PC-9 (cell line): ENCODE measurements around the gene TMED4. TPM values are rescaled to one million over a fixed set of nuclear protein-coding genes. Genes with fewer than 3 reads are reported as not detected.

Experiments used
- BruUV-seq: library from RNA; stranded (reverse); fragments of 400-500 nt; replicated peaks from 2 replicates; lab custom pipeline; 2021; lab: Mats Ljungman, UMichigan
- CTCF ChIA-PET: fragments of 300-600 bp; sonication (Branson Sonifier 250); formaldehyde crosslinking; loops from one replicate; lab custom pipeline; 2022; ENCODE audit warnings: antibody characterized with exemption; lab: Charles Lee
- POLR2A ChIA-PET: fragments of 300-600 bp; sonication (Branson Sonifier 250); formaldehyde crosslinking; loops from one replicate; lab custom pipeline; 2022; ENCODE audit warnings: antibody characterized with exemption; ENCODE audit not compliant: unreplicated experiment; lab: Charles Lee
- DNase-seq, 2 experiments: peaks; one replicate each; pipeline versions ENCODE4 v3.0.0 to v3.0.0-alpha.2; 2015 to 2022; ENCODE audit warnings: mixed read lengths in 1 of 2
- H2AFZ ChIP-seq: fragments of 200-600 bp; sonication (generic); 2 replicates; pipeline ENCODE4 v1.8.1; 2017; ENCODE audit warnings: antibody characterized with exemption
- H3F3A ChIP-seq: fragments of 200-600 bp; sonication (generic); 2 replicates; pipeline ENCODE4 v1.8.1; 2017; ENCODE audit warnings: antibody characterized with exemption, mild to moderate bottlenecking, low read depth; ENCODE audit not compliant: insufficient read depth
- H3K27ac ChIP-seq: fragments of 200-600 bp; sonication (generic); 2 replicates; pipeline ENCODE4 v1.6.1; 2016; ENCODE audit warnings: mixed run types
- H3K27me3 ChIP-seq: fragments of 200-600 bp; sonication (generic); 2 replicates; pipeline ENCODE4 v1.6.1; 2016; ENCODE audit warnings: low read depth, mixed run types; ENCODE audit not compliant: insufficient read depth
- H3K36me3 ChIP-seq: fragments of 200-600 bp; sonication (generic); 2 replicates; pipeline ENCODE4 v1.6.1; 2016; ENCODE audit warnings: low read depth, mixed run types
- H3K4me1 ChIP-seq: fragments of 200-600 bp; sonication (generic); replicated peaks from 2 replicates; pipeline ENCODE4 v1.6.1; 2016; ENCODE audit warnings: mixed run types; ENCODE audit not compliant: insufficient read depth
- H3K4me2 ChIP-seq: fragments of 200-600 bp; sonication (generic); 2 replicates; pipeline ENCODE4 v1.6.1; 2017; ENCODE audit warnings: mixed run types
- H3K4me3 ChIP-seq: fragments of 200-600 bp; sonication (generic); 2 replicates; pipeline ENCODE4 v1.6.1; 2016; ENCODE audit warnings: mixed run types
- H3K79me2 ChIP-seq: fragments of 200-600 bp; sonication (generic); 2 replicates; pipeline ENCODE4 v1.6.1; 2017; ENCODE audit warnings: low read depth, mixed run types
- H3K9me2 ChIP-seq: fragments of 200-600 bp; sonication (generic); 2 replicates; pipeline ENCODE4 v1.8.1; 2017; ENCODE audit warnings: mild to moderate bottlenecking; ENCODE audit not compliant: insufficient read depth
- H3K9me3 ChIP-seq: fragments of 200-600 bp; sonication (generic); 2 replicates; pipeline ENCODE4 v1.8.1; 2016; ENCODE audit warnings: low read depth; ENCODE audit not compliant: insufficient read depth
- H4K20me1 ChIP-seq: fragments of 200-600 bp; sonication (generic); 2 replicates; pipeline ENCODE4 v1.8.1; 2017; ENCODE audit not compliant: insufficient read depth
- CTCF ChIP-seq: fragments of 200-600 bp; sonication (generic); conservative IDR thresholded peaks from 2 replicates; pipeline ENCODE4 v1.6.1; 2017; ENCODE audit warnings: mixed run types, antibody characterized with exemption, mild to moderate bottlenecking, moderate library complexity
- EZH2 ChIP-seq: fragments of 200-600 bp; sonication (generic); IDR thresholded peaks from 2 replicates; pipeline ENCODE4 v1.8.0; 2017; ENCODE audit warnings: antibody characterized with exemption, low read depth
- intact Hi-C: fragments of 100-400 bp; cut with micrococcal nuclease; formaldehyde crosslinking; loops from one replicate; pipeline ENCODE4 v1.10.0; 2022; ENCODE audit not compliant: unreplicated experiment
- total RNA-seq: library from RNA; stranded (reverse); gene quantifications from 2 replicates; pipeline ENCODE4 v1.2.3, GENCODE V29; 2021

The TMED4 gene
- total RNA-seq, 1 experiment from 2014 or later = 134 TPM

GRCh38 chr7:44630792-44631457 lies 48.9 kb upstream of the TMED4 start:
- intact Hi-C loops = no loop called here
- TF ChIP-seq CTCF = no peak
- no peak for TF ChIP-seq EZH2
- Histone ChIP-seq H3K36me3 (peaks cover 24% of the 10 kb centered on the region), H3K4me3 (no peak overlapping the region), H3K27ac (no peak overlapping the region), H3K9me2 (no peaks in the 10 kb centered on the region), H3K9me3 (no peaks in the 10 kb centered on the region), H3K79me2 (peaks cover 31% of the 10 kb centered on the region), H3K4me1 (peaks cover 30% of the 10 kb centered on the region), H3F3A (peaks cover 28% of the 10 kb centered on the region; the same call in 1 of the 2 replicates), H3K4me2 (no peak overlapping the region), H3K27me3 (no peaks in the 10 kb centered on the region), H4K20me1 (no peaks in the 10 kb centered on the region), H2AFZ (no peak overlapping the region)
- no TSS peak for BruUV-seq
- ChIA-PET CTCF (interaction anchor here (0.7 kb wide), 1 partner anchor 20 kb away, joined by 3 read pairs; no protein-coding TSS in a partner anchor), POLR2A (no interaction called here)
- DNase-seq = peak in 1 of 2 experiments; percentile 27

GRCh38 chr7:44629829-44630522 lies 47.9 kb upstream of the TMED4 start:
- Histone ChIP-seq H3K9me3 (no peaks in the 10 kb centered on the region), H3K27me3 (no peaks in the 10 kb centered on the region), H3K4me2 (no peak overlapping the region), H3K79me2 (peaks cover 34% of the 10 kb centered on the region), H3K27ac (no peak overlapping the region), H3K4me3 (no peak overlapping the region), H3K36me3 (peaks cover 34% of the 10 kb centered on the region), H2AFZ (no peak overlapping the region), H3F3A (peaks cover 28% of the 10 kb centered on the region; the same call in 1 of the 2 replicates), H3K9me2 (no peaks in the 10 kb centered on the region), H4K20me1 (no peaks in the 10 kb centered on the region), H3K4me1 (peaks cover 24% of the 10 kb centered on the region)
- CTCF ChIA-PET = no interaction called here
- no TSS peak for BruUV-seq
- intact Hi-C loops = no loop called here
- DNase-seq = peak in 1 of 2 experiments; percentile 34
- TF ChIP-seq CTCF (no peak), EZH2 (no peak)
- POLR2A ChIA-PET = no interaction called here

GRCh38 chr7:44626620-44627019 lies 44.6 kb upstream of the TMED4 start:
- DNase-seq = peak in 1 of 2 experiments; percentile 18
- Histone ChIP-seq H3K27ac (no peak overlapping the region), H3K27me3 (no peaks in the 10 kb centered on the region), H3K36me3 (peaks cover 45% of the 10 kb centered on the region), H2AFZ (no peak overlapping the region), H3K9me3 (0 out of 2 replicates have a peak, but pooled peaks cover under 1% of the 10 kb centered on the region), H3F3A (peaks cover 8% of the 10 kb centered on the region), H3K4me1 (peaks cover 14% of the 10 kb centered on the region), H3K4me3 (no peak overlapping the region), H3K4me2 (no peak overlapping the region), H4K20me1 (no peaks in the 10 kb centered on the region), H3K79me2 (peaks cover 55% of the 10 kb centered on the region), H3K9me2 (no peaks in the 10 kb centered on the region)
- ChIA-PET CTCF (no interaction called here), POLR2A (no interaction called here)
- intact Hi-C loops = no loop called here
- TF ChIP-seq CTCF = no peak
- no peak for TF ChIP-seq EZH2
- BruUV-seq = no TSS peak
